ENCODE results near the gene RPS19BP1. TPM values are rescaled to one million over a fixed set of nuclear protein-coding genes. Genes with fewer than 3 reads are reported as not detected.

RPS19BP1 gene
- total RNA-seq: 100 to 1,000 TPM in 1 of 2 donors, 10 to 100 TPM in 1; 61.4 to 111 TPM

GRCh38 chr22:39532215-39533073, at the start of gene RPS19BP1:
RPS19BP1 (minus strand) TSS chr22:39532748; CDS start chr22:39532738, 10 bp downstream.
- Histone ChIP-seq H3K4me3 (peak within 1 kb of the TSS; percentile 81), H3K9ac (ENCODE audit: low read depth in 2 of 2, low read length in 2 of 2) (peak within 1 kb of the TSS; percentile 94 to 95), H3K4me1 (peaks cover 35% of the 10 kb centered on the region), H3K36me3 (no peaks in the 10 kb centered on the region), H3K9me3 (no peaks in the 10 kb centered on the region), H3K27me3 (no peaks in the 10 kb centered on the region), H3K27ac (peak within 1 kb of the TSS; percentile 86)
- intact Hi-C loops (cut with DNase I): loop anchor here (10.0 kb wide), 1 partner anchor 812 kb away; the partner anchor contains the start of gene ADSL
- no peak for TF ChIP-seq CTCF (IDR thresholded peaks at IDR 0.05)
- DNase-seq: peak; percentile 100

GRCh38 chr22:39581303-39581702, 48.8 kb upstream of the RPS19BP1 start:
- intact Hi-C loops (cut with DNase I): no loop called here
- Histone ChIP-seq H3K4me3 (no peak overlapping the region), H3K27ac (no peak overlapping the region), H3K36me3 (no peaks in the 10 kb centered on the region), H3K4me1 (no peaks in the 10 kb centered on the region), H3K9me3 (no peaks in the 10 kb centered on the region), H3K9ac (ENCODE audit: low read depth in 2 of 2, low read length in 2 of 2) (no peak overlapping the region), H3K27me3 (no peaks in the 10 kb centered on the region)
- TF ChIP-seq CTCF (IDR thresholded peaks at IDR 0.05): no peak
- DNase-seq: no peak

GRCh38 chr22:39580795-39581194, 48.2 kb upstream of the RPS19BP1 start:
- Histone ChIP-seq H3K4me3 (no peak overlapping the region), H3K27ac (no peak overlapping the region), H3K36me3 (no peaks in the 10 kb centered on the region), H3K9ac (ENCODE audit: low read depth in 2 of 2, low read length in 2 of 2) (no peak overlapping the region), H3K4me1 (no peaks in the 10 kb centered on the region), H3K27me3 (no peaks in the 10 kb centered on the region), H3K9me3 (no peaks in the 10 kb centered on the region)
- no peak for TF ChIP-seq CTCF (IDR thresholded peaks at IDR 0.05)
- intact Hi-C loops (cut with DNase I): no loop called here
- DNase-seq: no peak

GRCh38 chr22:39580006-39580441, 47.5 kb upstream of the RPS19BP1 start:
- intact Hi-C loops (cut with DNase I): no loop called here
- Histone ChIP-seq H3K36me3 (no peaks in the 10 kb centered on the region), H3K4me3 (no peak overlapping the region), H3K9me3 (no peaks in the 10 kb centered on the region), H3K9ac (ENCODE audit: low read depth in 2 of 2, low read length in 2 of 2) (no peak overlapping the region), H3K4me1 (no peaks in the 10 kb centered on the region), H3K27ac (no peak overlapping the region), H3K27me3 (no peaks in the 10 kb centered on the region)
- no peak for DNase-seq
- TF ChIP-seq CTCF (IDR thresholded peaks at IDR 0.05): no peak

DNA sequence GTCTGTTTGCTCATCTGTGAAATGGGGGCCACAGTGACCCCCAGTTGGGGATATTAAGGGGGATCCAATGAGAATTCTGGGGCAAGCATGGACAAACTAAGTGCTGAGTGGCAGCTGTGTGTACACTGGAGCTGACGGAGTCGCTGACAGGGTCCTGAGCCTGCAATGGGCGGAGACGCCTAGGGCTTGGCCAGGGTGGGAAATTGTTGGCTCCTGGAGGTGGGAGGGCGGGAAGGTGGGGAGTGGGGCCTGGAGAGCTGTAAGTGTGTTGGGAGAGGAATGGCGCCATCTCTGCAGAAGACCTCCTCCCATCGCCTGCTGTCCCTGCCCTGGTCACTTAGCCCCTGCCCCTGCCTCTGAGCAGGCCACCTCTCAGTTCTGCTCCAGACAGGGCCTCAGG, 45.4 kb upstream of the RPS19BP1 start:
- no peak for DNase-seq
- Histone ChIP-seq H3K36me3 (no peaks in the 10 kb centered on the region), H3K4me3 (no peak overlapping the region), H3K4me1 (no peaks in the 10 kb centered on the region), H3K9ac (ENCODE audit: low read depth in 2 of 2, low read length in 2 of 2) (no peak overlapping the region), H3K27ac (no peak overlapping the region), H3K27me3 (no peaks in the 10 kb centered on the region), H3K9me3 (no peaks in the 10 kb centered on the region)
- no peak for TF ChIP-seq CTCF (IDR thresholded peaks at IDR 0.05)
- intact Hi-C loops (cut with DNase I): no loop called here
